Epithelial cell of proximal tubule (primary cell): ENCODE results near the gene NAPB. TPM values are rescaled to one million over a fixed set of nuclear protein-coding genes. Genes with fewer than 3 reads are reported as not detected.

Experiments
- DNase-seq: peaks from one replicate; pipeline ENCODE4 v3.0.0-alpha.2; 2011; ENCODE audit warnings: low read depth
- H3K4me3 ChIP-seq: 2 replicates; pipeline ENCODE4 v1.5.1; 2011; ENCODE audit warnings: low read depth, mild to moderate bottlenecking, low read length
- total RNA-seq: library from RNA; depleted of rRNA; stranded (reverse); fragments of >200 nt; gene quantifications from 2 replicates; pipeline ENCODE4 v1.2.3, GENCODE V29; 2015
- TF ChIP-seq, protein P1 (sequence below): conservative IDR thresholded peaks from 2 replicates; pipeline ENCODE4 v1.5.1; 2012; ENCODE audit warnings: low read depth, mild to moderate bottlenecking, low read length

NAPB gene
- total RNA-seq, 1 donor from 2014 or later, result 3.3 TPM

DNA sequence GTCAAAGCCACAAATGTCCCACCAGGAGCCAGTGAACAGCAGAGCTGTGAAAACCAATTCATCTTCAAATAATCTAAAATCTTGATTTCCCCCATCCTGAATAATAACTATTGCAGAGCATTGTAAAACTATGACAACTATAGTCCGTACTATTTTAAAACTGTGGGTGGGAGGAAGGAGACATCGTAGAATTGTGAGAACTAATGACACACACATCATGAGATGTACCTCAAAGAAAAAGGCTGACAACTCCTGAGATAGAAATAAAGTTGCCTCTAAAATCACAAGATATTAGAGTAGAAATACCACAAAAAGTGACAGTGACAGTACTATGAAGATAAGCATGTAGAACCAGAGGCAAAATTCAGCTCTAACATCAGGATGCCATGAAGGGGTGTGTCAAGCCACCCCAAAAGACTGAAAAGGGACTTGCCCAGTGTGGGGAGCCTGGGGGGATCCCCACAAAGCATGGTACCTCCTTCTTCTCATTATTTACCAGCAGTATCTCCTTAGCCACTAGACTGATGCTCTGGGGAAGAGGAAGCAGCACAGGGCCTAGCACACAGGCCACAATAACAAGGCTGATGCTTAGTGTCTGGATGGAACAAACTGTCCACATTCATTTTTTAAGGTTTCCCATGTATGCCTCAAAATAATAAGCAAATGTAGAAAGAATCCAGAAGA lies 13.4 kb downstream of the NAPB start:
- DNase-seq, result no peak
- TF ChIP-seq, protein P1, sequence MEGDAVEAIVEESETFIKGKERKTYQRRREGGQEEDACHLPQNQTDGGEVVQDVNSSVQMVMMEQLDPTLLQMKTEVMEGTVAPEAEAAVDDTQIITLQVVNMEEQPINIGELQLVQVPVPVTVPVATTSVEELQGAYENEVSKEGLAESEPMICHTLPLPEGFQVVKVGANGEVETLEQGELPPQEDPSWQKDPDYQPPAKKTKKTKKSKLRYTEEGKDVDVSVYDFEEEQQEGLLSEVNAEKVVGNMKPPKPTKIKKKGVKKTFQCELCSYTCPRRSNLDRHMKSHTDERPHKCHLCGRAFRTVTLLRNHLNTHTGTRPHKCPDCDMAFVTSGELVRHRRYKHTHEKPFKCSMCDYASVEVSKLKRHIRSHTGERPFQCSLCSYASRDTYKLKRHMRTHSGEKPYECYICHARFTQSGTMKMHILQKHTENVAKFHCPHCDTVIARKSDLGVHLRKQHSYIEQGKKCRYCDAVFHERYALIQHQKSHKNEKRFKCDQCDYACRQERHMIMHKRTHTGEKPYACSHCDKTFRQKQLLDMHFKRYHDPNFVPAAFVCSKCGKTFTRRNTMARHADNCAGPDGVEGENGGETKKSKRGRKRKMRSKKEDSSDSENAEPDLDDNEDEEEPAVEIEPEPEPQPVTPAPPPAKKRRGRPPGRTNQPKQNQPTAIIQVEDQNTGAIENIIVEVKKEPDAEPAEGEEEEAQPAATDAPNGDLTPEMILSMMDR, result no peak
- no peak overlapping the region for H3K4me3 ChIP-seq

DNA sequence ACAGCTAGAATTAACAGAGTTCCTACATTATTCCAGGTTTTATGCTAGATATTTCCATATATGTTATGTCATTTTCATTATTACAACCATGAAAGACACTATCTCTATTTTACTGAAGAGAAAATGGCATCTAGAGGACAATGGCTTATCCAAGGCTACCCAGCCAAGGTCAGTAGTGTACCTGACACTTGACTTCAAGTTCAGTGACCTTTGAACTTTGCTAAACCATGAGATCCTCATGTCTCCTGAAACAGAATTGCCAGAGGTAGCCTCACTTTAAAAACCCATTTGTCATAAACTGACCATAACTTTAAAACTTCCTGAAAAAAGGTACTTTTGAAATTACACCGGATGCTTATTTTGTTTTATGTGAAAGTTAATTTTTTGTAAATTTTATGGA lies 14.4 kb downstream of the NAPB start:
- TF ChIP-seq, protein P1, result no peak
- H3K4me3 ChIP-seq, result no peak overlapping the region
- DNase-seq, result no peak

DNA sequence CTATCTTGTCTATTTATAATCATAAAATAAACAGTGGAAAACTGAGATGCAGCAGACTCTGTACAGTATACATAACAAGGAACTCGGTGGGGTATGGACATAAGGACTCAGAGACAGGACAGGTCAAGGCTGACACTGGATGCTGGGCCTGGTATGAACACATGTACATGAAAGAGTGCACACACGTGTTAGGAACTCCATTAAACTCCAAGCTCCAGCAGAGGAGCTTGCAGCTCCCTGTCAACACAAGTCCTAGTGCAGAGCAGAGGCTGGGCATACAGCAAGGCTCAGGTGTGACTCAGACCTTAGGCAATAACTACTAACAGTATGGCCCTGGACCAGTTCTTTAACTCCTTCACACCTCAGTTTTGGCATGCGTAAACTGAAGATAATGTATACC lies 17.1 kb downstream of the NAPB start:
- DNase-seq, result no peak
- TF ChIP-seq, protein P1, result no peak
- no peak overlapping the region for H3K4me3 ChIP-seq

DNA sequence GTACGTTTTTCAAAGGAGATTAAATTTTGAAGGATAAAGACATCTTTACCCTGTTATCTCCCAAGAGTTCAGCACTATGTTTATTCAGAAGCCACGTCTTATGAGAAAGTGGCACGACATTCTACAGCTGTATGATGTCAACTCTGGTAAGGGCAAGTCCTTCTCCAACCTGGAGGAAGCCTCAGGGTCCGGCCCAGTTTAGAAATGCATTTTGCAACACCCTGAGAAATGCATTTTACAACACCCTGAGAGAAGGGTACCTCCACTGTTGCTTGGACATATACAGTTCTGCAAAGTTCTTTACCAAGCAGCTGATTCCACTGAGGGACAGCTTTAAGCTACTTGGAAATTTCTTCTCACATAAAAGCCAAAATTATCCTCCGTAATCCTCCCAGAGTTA lies 17.5 kb downstream of the NAPB start:
- DNase-seq, result no peak
- TF ChIP-seq, protein P1, result no peak
- H3K4me3 ChIP-seq, result no peak overlapping the region

DNA sequence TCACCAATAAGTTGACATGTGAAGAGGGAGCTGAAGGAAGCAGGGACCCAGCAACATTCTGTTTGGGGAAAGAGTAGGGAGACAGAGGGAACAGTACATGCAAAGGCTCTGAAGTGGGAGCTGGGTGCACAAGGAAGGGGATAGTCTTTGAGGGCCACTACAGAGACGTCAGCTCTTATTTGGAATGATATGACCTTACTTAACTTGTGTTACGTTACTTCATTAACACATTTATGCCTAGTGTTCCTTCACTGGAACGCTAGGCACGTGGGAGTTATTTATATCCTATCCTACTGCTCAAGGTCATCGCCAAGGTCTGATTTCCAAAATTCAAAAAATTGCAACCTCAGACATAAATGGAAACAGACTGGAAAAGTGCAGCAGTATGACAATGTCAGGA lies 20.2 kb downstream of the NAPB start:
- TF ChIP-seq, protein P1, result no peak
- no peak overlapping the region for H3K4me3 ChIP-seq
- DNase-seq, result no peak

DNA sequence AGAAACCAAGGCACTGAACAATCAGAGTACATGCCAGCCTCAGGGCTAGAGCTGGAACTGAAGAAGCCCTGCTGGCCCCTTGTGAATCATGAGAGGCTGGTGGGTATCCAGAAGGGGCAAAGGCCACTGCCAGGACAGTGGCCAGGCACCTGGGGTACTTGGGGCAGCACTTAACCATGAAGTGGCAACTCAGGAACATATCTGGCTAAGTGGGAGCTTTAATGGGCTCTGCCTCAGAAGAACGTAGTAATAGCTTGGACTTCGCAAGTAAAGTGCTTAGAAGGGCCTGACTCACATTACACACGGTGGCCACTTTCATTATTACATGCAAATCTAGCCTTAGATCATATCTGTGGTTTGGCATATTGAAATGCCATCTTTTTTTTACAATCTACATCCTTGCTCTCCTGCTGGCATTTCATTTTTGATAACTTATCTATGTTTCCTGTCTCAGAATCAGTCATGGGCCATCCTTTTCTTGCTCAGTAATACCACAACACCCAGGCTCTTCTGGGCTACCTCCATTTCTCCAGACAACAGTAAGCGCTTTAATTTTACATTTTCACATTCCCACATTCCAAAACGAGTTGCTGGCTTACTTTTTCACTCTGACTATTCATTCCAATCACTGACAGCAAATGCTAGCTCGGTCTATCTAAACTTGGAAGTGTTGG lies 21.6 kb downstream of the NAPB start:
- no peak for DNase-seq
- TF ChIP-seq, protein P1, result no peak
- no peak overlapping the region for H3K4me3 ChIP-seq

DNA sequence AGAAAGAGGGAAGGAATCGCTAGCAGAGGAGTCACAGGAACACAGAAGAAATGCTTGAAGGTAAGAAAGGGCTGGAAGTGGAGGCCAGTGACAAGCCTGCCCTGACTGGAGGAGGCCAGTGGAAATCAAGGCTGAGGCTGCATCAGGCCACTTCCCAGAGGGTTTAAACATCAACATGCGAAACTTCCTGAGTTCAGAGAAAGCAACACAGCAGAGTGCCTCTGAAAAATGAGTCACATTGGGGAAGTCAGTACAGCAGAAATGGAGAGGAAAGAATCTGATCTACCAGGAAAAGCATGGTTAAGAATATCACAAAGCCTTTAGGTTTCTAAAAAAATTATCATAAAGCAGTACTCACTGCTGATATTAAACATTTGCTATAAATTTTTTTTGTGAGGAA lies 23.3 kb downstream of the NAPB start:
- TF ChIP-seq, protein P1, result no peak
- no peak for DNase-seq

More for the DNA sequence above, 23.3 kb downstream of the NAPB start:
- H3K4me3 ChIP-seq, result no peak overlapping the region
